GM21528 (cell line): ENCODE measurements around the gene TCF7L2.

ENCODE experiments used
- ATAC-seq: cut with Tn5 transposase; IDR thresholded peaks from one replicate; pipeline ENCODE4 v1.9.1; 2021; ENCODE audit warnings: mild to moderate bottlenecking, moderate library complexity; ENCODE audit not compliant: unreplicated experiment, low FRiP score

TCF7L2 gene

DNA sequence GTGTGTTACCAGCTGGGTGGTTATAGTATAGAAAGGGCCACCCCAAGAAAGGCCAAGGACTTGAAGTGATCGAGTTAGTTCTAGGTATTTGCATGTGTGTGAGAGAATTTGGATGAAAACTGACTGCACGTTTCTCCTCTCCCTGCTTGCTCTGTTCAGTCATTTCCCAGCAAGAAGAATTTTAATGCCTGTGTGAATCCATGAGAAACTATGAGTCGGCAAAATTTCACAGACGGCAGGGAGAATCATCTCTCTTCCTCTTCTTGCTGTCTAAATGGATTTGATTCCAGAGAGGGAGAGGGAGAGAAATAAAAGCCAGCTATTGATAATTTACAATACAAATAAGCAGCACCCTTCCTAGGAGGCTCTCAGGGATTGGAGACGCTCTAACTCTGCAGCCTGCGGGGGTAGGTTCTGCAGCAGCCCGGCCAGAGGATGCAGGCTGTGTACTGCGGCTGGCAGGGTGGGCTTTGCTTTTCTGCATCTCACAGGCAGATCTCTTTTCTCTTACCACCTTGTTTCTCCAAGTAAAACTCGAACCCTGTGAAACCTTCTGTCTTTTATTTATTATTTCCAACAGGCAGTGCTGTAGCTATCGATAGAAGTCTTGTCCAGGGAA is 183.6 kb downstream of the TCF7L2 start:
- no peak for ATAC-seq

DNA sequence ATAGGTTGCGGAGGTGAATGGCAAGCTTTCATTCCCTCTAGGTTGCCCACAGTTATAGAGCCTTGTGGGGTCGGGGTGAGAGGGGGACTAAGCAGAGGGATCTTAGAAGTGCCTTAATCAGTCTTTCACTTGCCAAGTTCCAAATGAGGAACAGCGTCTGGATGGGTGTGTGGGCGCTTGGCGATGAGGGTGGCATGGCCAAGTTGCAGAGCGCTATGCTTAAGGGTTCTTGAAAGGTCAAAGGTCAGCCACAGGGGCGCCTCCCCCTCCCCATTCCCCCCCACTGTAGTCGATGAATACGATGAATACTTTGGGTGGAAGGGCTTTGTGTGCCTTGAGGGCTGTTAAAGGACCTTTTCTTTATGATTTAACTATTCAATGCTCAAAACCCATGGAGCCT is 185.0 kb downstream of the TCF7L2 start:
- no peak for ATAC-seq

DNA sequence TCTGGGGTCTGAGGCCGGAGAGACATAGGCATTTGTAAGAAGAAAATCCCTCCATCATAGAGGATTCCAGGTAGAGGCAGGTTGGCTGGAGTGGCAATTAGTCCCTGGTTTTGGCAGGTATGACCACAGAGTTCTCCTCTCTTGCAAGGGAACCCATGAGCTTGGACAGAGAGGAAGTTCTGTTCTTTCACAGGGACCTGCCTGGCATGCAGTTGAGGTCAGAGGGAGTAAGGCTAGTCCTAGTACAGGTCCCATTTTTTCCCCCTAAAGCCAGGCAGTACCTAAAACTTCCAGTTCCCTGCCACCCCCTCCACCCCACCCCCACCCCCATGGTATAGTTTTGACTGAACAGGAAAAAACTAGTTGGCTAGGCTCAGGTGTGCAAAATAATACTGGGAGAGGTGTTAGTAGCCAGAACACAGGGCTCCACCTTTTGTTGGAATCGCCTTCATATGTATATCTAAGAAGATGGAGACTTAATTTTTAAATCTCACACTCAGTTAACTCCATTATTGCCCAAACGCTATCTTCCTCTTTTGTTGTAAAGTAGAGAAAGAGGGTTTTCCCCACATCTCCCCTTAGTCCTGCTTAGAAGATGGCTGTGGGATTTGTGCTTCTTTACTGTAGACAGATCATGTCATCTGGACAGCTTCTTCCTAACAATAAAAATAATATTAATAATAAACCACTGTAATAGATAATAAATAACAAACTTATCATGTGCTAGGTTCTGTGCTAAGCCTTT is 188.1 kb downstream of the TCF7L2 start:
- no peak for ATAC-seq

DNA sequence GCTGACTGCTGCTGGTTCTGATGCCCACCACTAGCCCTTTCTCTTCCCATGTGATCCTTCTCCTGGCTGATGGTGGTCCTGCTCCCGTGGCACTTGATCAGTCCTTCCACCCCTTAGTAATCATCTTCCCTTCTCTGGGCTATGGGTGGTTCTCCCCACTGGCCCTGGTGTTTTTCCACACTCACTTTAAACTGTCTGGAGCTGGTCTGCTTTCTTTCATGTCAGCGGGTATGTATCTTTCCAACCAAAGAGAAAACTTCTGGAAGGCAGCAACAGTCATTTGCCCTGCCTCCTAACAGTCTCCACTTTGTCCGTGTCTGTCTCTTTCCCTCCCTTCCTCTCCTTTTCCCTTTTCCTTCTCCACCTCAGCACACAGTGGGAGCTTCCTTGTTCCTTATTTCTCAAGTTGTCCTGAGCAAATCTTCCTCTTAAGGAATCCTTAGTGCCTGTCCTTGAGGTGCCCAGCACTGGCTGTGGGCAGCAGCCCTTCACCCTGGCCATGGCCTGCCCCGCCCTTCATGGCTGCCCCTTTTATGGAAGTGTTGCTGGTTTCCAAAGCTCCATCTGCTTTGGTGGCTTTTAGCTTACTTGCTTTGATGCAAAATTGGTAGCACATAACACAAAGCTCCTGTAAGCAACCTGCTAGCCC is 189.0 kb downstream of the TCF7L2 start:
- no peak for ATAC-seq

DNA sequence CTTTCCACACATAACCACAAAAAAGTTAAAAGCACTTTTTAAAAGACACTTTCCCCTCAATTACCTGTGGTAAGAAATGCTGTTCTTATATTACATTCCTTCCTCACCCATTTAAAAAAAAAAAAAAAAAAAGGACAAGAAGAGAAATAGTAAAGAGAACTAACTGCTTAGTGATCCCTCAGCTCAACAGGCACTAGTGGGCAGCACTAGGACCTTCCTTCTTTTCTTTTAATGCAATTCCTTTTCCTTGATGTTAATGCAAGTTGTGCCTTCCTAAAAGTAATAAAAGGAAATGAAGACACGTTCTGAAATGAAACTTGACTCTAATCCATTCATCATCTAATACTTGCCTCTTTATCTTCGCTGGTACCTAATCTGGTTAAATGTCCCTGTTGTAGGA is 189.7 kb downstream of the TCF7L2 start:
- no peak for ATAC-seq

DNA sequence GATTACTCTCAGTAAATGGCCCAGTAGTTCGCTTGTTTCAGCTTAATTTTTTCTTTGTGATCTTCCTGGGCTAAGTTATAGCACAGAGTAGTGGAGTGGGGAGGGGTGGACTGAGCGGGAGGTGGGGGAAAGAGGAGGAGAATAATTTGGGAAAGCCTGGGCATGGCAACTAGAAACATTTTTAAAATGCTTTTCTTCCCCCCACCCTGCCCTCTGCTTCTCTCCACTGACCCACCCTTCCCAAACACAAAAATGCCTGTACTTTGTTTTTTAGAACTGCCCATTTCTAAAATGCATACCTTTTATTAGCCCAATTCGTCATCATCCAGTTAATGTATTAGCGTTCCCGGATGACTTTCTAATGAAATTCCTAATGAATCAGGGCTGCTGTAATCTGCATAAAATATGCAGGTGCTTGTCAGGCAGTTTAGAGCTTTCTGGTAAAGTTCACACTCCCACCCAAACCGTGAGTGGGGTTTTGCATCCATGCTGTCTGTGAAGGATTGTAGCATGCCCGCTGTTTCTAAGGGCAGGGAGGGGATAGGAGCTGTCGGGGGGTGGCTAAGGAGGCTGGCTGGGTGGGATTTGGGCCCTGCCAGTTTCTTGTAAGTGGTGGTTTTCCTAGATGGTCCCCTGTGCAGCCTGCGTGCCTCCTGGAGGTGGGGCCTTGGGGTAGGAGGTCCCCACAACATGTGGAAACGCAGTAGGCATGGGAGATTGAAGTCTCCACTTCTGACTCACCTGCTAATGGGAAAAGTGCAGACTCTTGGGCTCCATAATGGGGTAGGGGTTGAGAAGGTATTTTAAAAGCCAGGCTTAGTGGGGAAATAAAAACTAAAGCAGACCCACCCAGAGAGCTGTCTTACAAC is 190.3 kb downstream of the TCF7L2 start:
- ATAC-seq = no peak

DNA sequence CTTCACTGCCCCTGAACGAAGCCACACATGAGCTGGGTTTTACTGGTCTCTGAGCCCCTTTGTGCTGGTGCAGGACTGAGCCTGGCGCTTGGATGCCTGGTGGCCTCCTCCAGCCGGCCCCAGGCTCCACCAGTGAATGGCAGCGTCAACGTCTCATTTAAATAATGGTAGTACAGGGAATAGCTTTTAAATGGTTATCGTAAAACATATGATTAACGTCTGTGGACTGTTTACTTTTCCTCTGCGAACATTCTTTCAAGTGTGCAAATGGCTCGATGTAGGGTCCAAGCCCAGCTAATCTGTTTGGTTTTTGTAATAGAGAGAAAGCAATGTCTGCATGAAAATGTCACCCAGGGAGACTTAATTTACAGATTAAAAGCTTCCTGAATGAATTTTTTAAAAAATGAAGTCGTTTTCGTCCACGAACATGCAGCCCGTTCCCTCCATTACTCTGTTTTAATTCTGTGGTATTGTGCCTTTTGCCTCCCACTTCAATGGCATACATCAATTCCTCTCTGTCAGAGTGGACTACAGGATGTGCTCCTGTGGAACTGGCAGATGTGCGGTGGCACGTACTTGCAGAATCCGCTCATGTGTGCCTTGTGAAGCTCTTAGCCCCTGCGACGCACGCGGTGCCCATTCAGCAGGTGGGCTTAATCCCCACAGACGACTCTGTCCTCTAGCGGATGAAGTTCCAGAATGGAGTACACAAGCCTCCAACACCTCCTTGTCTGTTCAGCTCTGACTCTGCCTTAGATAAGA is 192.7 kb downstream of the TCF7L2 start:
- ATAC-seq = no peak

DNA sequence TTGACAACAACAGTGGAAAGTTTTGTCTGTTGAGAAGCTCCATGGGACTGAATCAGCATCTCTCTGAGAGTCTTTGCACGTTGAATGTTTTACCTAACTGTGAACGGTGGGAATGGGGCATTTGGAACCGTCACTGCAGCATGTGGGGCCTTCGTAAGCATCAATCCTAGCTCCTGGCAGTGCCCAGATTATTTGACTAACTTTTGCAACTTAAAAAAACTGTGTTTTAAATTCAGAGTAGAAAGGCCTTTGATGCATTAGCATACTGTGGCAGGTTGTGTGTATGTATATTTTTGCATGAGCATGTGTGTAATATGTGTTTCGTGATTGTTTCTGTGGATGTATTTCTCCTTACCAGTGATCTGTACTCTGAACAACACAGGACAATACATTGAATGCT is 194.5 kb downstream of the TCF7L2 start:
- ATAC-seq = no peak

DNA sequence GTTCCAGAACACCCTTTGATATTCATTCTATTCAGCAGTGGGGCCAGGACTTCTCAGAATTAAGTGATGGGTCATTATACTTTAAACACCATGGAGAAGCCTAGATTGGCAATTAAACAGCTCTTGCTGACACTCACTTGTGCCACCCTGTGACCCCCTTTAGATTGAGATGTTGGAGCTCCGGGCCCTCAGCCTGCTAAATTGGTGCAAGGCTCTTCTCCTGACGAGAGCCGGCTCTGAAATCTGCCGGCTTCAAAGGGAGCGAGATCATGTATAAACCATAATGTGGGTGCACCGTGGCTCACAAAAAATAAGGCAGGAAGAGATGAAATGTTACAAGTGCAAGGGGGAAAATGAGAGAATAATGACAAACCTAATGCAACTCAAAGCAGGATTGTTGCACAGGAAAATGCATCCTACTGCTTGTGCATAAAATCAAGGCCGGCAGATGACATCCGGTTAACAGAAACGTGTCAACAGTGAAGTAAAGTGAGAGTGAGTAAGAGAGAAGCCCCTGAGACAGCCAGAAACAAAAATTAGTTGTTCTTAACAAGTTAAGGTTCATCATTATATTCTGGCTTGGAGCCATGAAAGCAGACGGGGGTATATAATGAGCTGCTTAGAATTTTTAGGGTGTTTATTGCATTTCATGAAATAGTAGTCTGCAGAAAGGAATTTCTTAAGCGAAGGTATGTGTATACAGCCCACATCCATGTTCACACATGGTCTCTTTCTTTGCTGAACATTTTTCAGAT is 198.2 kb downstream of the TCF7L2 start:
- no peak for ATAC-seq

DNA sequence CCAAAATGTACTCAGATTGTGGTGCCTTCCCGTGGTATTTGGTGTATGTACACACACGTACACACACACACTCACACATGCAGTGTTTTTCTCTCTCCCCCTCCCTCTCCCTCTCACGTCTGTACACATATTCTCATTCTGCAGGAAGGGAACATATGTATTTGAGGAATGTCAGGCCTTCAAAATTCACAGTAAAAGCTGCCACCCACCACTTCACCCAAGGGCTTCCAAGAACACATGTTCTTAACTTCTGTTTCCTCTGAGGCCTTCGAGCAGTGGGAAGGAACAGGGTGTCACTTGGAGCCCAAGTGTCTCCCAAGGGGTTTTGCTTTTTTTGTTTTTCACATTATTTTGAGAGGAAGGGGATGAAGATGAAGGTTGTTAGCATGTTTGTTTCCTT is 198.9 kb downstream of the TCF7L2 start:
- ATAC-seq = no peak

DNA sequence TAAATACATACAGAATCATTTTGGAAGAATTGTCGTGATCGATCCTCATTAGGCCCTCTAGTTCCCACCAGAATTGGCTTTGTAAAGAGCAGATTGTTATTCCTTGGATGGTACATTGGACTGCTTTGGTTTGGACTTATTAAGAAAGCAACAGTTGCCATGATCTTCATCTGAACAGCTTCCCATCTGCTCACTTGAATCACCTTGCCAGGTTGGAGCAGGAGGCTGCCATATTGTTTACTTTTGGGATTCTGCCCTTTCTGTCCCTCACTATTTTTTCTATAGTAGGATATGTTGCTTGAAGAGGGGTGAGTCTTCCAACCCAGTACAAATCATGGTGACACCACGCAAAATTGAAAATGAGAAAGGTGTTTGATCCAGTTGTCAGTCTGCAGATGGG is 199.6 kb downstream of the TCF7L2 start:
- ATAC-seq = no peak

DNA sequence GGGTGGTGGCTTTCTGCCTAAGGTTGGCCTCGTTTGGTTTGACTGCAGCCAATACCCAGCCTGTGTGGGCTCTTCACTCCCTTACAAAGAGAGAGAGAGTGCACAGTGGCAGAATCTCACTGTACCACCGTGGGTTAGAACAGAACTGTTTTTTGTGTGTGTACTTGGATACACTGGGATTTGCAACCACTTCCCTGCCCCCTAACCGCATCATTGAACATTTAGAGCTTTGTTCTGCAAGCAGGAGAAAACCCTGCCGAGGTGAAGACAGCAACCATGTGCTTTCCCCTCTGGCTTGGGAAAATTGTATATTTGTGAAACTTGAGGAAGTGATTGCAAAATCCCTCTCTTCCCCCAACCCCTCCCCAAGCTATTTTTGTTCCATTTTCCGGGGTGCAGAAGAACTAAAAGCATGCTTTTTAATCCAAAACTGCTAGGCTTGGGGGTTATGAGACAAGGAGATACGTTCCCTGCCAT is 201.2 kb downstream of the TCF7L2 start:
- no peak for ATAC-seq

DNA sequence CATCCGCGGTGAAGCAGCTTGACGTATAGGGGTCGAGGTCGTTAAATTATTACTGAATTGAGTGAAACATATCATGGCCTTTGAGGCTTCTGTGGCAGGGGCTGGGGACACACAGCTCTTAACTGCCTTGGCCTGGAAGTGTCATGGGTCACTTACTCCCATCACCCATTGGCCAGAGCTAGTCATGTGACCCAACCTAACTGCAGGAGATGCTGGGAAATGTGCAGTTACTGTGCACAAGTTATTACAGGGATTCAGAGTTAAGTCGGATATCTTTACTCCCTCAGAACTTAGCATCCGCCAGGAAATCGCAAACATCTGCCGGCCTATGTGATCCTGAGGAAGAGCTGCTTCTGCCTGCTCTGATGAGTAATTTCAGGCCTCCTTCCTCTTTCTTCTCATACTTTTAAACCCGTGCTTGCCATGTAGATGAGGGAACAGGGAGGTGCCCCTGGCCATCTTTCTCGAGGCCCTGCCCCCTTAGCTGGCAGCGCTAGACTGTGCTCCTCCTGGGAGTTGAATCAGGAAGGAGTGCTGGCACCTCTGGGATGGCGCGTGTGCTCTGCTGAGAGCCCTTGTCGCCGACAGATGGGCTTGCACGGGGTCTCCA is 203.6 kb downstream of the TCF7L2 start:
- no peak for ATAC-seq

DNA sequence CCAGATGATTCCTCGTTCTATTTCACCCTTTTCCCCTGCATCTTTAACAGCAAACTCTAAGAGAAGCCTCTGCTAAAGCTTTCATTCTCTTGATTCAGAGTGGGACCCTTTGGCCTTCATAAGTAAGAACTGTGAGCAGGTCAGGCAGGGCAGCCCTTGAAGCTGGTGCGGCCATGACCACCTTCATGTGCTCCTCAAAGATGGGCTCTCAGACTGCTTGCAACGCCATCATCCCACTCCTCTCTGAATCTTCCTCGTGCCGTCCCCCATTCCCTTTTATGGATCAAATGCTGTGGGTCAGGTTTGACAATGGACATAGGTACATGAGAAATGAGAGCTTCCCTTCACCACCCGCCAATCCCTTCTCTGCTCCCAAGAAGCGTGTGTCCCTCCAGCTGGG is 207.4 kb downstream of the TCF7L2 start:
- no peak for ATAC-seq

DNA sequence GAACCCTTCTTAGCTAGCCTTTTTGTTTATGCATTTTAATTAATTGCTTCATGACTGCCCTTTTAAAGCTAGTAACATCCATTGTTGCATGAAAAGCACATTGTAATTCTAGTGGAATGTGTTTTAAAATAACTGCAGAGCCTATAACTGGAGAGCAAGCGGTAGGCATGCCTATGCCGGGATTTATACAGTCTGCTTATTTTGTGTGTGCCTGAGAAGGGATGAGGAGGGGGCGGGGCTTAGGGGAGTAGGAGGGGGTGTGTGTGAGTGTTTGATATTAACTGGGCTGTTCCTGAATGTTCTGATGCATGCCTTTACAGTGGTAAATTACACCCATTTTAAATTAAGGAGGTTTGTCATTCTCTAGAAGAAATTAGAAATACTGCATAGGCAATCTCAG is 208.1 kb downstream of the TCF7L2 start:
- no peak for ATAC-seq

DNA sequence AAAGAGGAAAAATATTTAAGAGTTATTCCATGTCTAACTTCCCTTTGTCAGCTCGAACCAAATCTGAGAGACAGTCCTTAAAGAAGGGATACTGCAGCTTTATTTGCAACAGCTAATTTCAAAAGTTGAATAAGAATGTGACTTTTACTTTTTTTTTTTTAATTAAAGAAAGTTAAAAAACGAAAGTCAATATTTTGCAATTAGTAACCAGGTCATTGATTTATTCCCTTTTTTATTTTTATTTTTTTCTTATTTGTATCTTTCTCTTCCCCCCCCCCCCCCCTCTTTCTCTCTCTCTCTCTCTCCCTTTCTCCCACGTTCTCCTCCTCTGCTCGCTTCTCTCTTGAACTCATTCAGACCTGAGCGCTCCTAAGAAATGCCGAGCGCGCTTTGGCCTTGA is 209.5 kb downstream of the TCF7L2 start:
- no peak for ATAC-seq

DNA sequence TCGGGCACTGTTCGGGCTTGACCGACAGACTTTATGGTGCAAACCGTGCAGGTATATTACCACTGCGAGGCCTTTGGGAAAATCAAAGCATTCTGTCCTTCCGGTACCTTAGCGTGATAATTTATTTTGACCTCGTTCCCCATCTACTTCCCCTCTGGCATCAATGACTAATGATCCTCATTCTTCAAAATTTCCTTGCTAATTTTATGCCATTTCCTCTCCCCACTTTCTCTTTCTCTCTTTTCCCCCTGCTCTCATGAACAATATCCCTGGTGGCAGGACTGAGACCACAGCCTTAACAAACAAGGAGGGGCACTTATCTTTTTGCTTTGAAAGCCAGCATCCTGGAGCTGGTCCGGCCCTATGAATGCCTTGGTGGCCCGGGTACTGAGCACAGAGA is 210.6 kb downstream of the TCF7L2 start:
- ATAC-seq = no peak

DNA sequence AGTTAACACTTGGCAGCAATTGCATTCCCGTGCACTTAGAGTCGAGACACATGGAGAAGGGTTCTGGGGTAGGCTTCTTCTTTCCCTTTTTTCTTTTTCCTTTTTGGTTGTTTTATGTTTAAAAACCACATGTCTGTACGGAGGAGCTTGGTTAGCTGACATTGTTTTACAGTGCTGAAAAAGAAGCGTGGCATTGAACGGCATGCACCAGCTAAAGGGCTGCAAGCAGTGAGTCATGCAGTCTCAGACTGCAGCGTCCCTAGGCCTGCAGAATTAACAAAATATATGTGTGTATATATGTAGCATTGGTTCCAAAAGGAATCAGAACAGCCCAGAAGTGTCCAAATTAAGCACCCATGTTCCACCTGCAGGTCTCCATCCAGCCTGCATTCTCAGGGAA is 211.0 kb downstream of the TCF7L2 start:
- no peak for ATAC-seq

DNA sequence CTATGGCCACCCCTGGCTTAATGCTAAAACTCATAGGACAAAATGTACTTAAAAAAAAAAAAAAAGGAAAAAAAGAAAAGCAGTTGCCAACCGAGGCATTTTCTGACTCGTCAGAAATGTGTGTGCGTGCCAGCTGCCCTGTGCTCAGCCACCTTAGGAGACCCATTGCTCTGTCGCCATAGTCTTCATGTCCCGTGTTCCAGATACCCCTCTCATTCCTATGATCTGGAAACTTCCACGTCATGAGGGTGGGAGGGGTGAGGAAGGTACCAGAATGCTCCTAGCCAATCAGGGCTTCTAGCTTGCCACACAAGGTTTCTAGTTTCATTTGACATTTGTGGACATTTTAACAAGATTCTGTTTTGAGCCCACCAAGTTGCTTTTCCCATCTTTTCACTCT is 212.9 kb downstream of the TCF7L2 start:
- ATAC-seq = no peak
